Measurements from ENCODE around the gene INTS4. TPM values are rescaled to one million over a fixed set of nuclear protein-coding genes. Genes with fewer than 3 reads are reported as not detected.
"Not testable (repeated sequence)": the region's sequence is repeated elsewhere in the genome, so short reads cannot be mapped to it uniquely, and the experiment has no call there.

INTS4 gene
- total RNA-seq, 1 donor from 2014 or later: 10.7 TPM

GRCh38 chr11:77865805-77866204 is 128.7 kb downstream of the INTS4 start:
- Histone ChIP-seq H3K27ac (no peak overlapping the region), H3K27me3 (no peaks in the 10 kb centered on the region), H3K4me3 (no peak overlapping the region), H3K36me3 (peaks cover 17 to 35% of the 10 kb centered on the region in 2 donors), H3K4me1 (no peaks in the 10 kb centered on the region), H3K9me3 (no peaks in the 10 kb centered on the region)
- no peak for DNase-seq (ENCODE audit: low spot score in 2 of 2)
- intact Hi-C loops (cut with DNase I): no loop called here
- TF ChIP-seq CTCF (IDR thresholded peaks at IDR 0.05): no peak

GRCh38 chr11:77861444-77861843 is 133.0 kb downstream of the INTS4 start:
- H3K9me3 ChIP-seq; H3K4me1 ChIP-seq; H3K27ac ChIP-seq; H3K4me3 ChIP-seq; intact Hi-C loops (cut with DNase I); DNase-seq (ENCODE audit: low spot score in 2 of 2); H3K27me3 ChIP-seq: not testable (repeated sequence)
- peaks cover 11 to 51% of the 10 kb centered on the region in 2 donors for H3K36me3 ChIP-seq

- H3K4me1 ChIP-seq; H3K9me3 ChIP-seq; DNase-seq (ENCODE audit: low spot score in 2 of 2); intact Hi-C loops (cut with DNase I); H3K4me3 ChIP-seq; H3K27ac ChIP-seq; H3K27me3 ChIP-seq: not testable (repeated sequence)
- H3K36me3 ChIP-seq: peaks cover 16 to 65% of the 10 kb centered on the region in 2 donors
Measured at GRCh38 chr11:77857906-77858457, 136.5 kb downstream of the INTS4 start.

GRCh38 chr11:77854838-77855237 is 139.6 kb downstream of the INTS4 start:
- Histone ChIP-seq H3K4me3 (no peak overlapping the region), H3K27ac (no peak overlapping the region), H3K27me3 (no peaks in the 10 kb centered on the region), H3K36me3 (peaks cover 24 to 59% of the 10 kb centered on the region in 2 donors), H3K9me3 (no peaks in the 10 kb centered on the region), H3K4me1 (no peaks in the 10 kb centered on the region)
- TF ChIP-seq CTCF (IDR thresholded peaks at IDR 0.05): no peak
- intact Hi-C loops (cut with DNase I): no loop called here
- no peak for DNase-seq (ENCODE audit: low spot score in 2 of 2)

- DNase-seq (ENCODE audit: low spot score in 2 of 2): no peak
- TF ChIP-seq CTCF (IDR thresholded peaks at IDR 0.05): no peak
- H3K4me3 ChIP-seq: no peak overlapping the region
- H3K9me3 ChIP-seq: no peaks in the 10 kb centered on the region
- no peak overlapping the region for H3K27ac ChIP-seq
- H3K27me3 ChIP-seq: no peaks in the 10 kb centered on the region
- intact Hi-C loops (cut with DNase I): no loop called here
- H3K4me1 ChIP-seq: no peaks in the 10 kb centered on the region
- peaks cover 25 to 64% of the 10 kb centered on the region in 2 donors for H3K36me3 ChIP-seq
Measured at GRCh38 chr11:77851503-77851902, 143.0 kb downstream of the INTS4 start.

GRCh38 chr11:77843700-77844099 is 150.8 kb downstream of the INTS4 start:
- H3K4me3 ChIP-seq; H3K4me1 ChIP-seq; H3K27me3 ChIP-seq; H3K9me3 ChIP-seq; intact Hi-C loops (cut with DNase I); H3K27ac ChIP-seq; DNase-seq (ENCODE audit: low spot score in 2 of 2): not testable (repeated sequence)
- peaks cover 27 to 69% of the 10 kb centered on the region in 2 donors for H3K36me3 ChIP-seq

GRCh38 chr11:77842441-77843121 is 151.9 kb downstream of the INTS4 start:
- Histone ChIP-seq H3K9me3 (peaks cover 0 to 8% of the 10 kb centered on the region in 2 donors), H3K36me3 (peaks cover 27 to 58% of the 10 kb centered on the region in 2 donors), H3K4me1 (no peaks in the 10 kb centered on the region), H3K4me3 (no peak overlapping the region), H3K27ac (no peak overlapping the region), H3K27me3 (no peaks in the 10 kb centered on the region)
- TF ChIP-seq CTCF (IDR thresholded peaks at IDR 0.05): no peak
- no peak for DNase-seq (ENCODE audit: low spot score in 2 of 2)
- intact Hi-C loops (cut with DNase I): no loop called here

All from ascending aorta (tissue), 2 donors.